ENCODE results near the gene GOLGA2. TPM values are rescaled to one million over a fixed set of nuclear protein-coding genes. Genes with fewer than 3 reads are reported as not detected.

Gene GOLGA2
- total and polyA plus RNA-seq, 2 of the 4 experiments (the other 2 are of a cell fraction): 118 to 146 TPM

DNA sequence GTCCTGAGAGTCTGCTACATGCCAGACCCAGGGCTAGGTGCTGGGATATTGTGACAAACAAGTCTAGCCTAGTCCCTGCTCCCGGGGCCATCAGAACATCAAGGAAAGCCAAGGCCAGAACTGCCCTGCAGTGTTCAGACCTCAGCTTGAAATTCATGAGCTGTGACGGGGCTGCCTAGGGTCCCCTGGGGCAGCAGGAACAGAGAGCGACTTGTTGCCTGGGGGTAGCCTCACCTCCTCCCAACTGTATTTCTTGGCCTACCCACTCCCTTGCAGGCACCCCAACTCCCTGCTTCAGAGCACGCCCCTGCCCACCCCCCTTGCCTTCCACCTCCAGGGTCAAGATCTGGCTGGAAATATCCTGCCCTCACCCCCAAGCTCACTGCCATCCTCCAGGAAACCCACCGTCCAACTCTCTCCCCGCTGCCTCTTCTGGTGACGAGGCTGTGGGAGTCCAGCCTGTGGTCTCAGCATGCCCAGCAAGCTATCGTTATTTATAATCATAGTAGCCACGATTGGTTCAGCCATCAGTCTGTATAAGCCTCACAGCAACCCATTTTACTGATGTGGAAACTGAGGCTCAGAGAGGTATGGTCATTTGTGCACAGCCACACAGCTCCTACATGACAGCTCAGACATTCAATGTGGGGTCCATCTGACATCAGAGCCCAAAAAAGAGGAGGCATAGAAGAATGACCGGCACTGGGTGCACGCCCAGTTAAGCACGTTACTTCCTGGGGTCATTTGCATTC lies 61.9 kb downstream of the GOLGA2 start:
- ChIA-PET POLR2A (ENCODE audit: unreplicated experiment) (no interaction called here), CTCF (no interaction called here)
- ATAC-seq (ENCODE audit: low read depth) (no peak), DNase-seq (no peak)
- no peak overlapping the region for H3K18ac ChIP-seq (ENCODE audit: low read depth, low read length)
- in situ Hi-C loops (cut with MboI; ENCODE audit: low sequenced_read_pairs) (no loop called here), intact Hi-C loops (cut with micrococcal nuclease) (no loop called here), dilution Hi-C loops (cut with HindIII; ENCODE audit: low sequenced_read_pairs, unreplicated experiment) (no loop called here)
- H3K14ac ChIP-seq (replicated peaks; ENCODE audit: low read depth, low read length): no peak overlapping the region
- H3K4me1 ChIP-seq (ENCODE audit: control insufficient read depth, insufficient read depth, low read length): peaks cover 20% of the 10 kb centered on the region
- no peak overlapping the region for H2BK120ac ChIP-seq (ENCODE audit: low read depth, low read length)
- H2AFZ ChIP-seq (replicated peaks; ENCODE audit: low read length, poor library complexity): no peak overlapping the region
- no peak overlapping the region; the same call in 1 of the 2 replicates for H3K4ac ChIP-seq (ENCODE audit: low read depth, low read length)
- no peak overlapping the region for H3K4me3 ChIP-seq (ENCODE audit: insufficient read depth, low read depth, low read length)
- no peak overlapping the region for H3K4me2 ChIP-seq (ENCODE audit: low read depth, low read length)
- H3K9ac ChIP-seq (ENCODE audit: low read depth, low read length): no peak overlapping the region
- peaks cover 13% of the 10 kb centered on the region for H3K9me1 ChIP-seq (ENCODE audit: insufficient read depth, low read length)
- no peaks in the 10 kb centered on the region for H3K9me3 ChIP-seq (ENCODE audit: control insufficient read depth, insufficient read depth, low read length)
- no peak overlapping the region for H3K27ac ChIP-seq (ENCODE audit: insufficient read depth, low read length)
- H2BK15ac ChIP-seq (ENCODE audit: low read depth, low read length): no peak overlapping the region
- 0 out of 2 replicates have a peak, but pooled peaks cover 4% of the 10 kb centered on the region for H4K20me1 ChIP-seq (ENCODE audit: insufficient read depth, low read length)
- H2BK5ac ChIP-seq (ENCODE audit: low read depth, low read length, poor library complexity, severe bottlenecking): no peak overlapping the region
- no peaks in the 10 kb centered on the region; a peak in 1 of 4 replicates for H3K79me1 ChIP-seq (ENCODE audit: low read depth in 1 of 2, low read length in 2 of 2)
- H2AK9ac ChIP-seq (replicated peaks; ENCODE audit: low read depth, low read length, poor library complexity): peak overlapping the region; percentile 43
- H3K36me3 ChIP-seq (ENCODE audit: control insufficient read depth, insufficient read depth, low read length): no peaks in the 10 kb centered on the region; the same call in 1 of the 2 replicates
- 95% methylated on average over 10 of the region's 12 CpGs; no CpG with 5 or more reads in 1 of the 2 experiments for WGBS, 2 experiments (ENCODE audit: extremely low coverage in 2 of 2, insufficient read length in 1 of 2)
- no peak overlapping the region for H4K5ac ChIP-seq (ENCODE audit: low read depth, low read length)
- H2BK20ac ChIP-seq (ENCODE audit: low read depth, low read length): no peak overlapping the region
- H4K8ac ChIP-seq (ENCODE audit: low read depth in 2 of 2, low read length in 2 of 2): no peak overlapping the region
- H3K56ac ChIP-seq (ENCODE audit: extremely low read depth, insufficient read depth, low read length): no peak overlapping the region
- H2AK5ac ChIP-seq (ENCODE audit: low read depth, low read length): peak overlapping the region; percentile 38; the same call in 1 of the 2 replicates
- no peaks in the 10 kb centered on the region for H3K27me3 ChIP-seq (ENCODE audit: control insufficient read depth, insufficient read depth, low read length)
- H4K91ac ChIP-seq (ENCODE audit: insufficient read depth, low read depth, low read length): no peak overlapping the region
- no peak overlapping the region for H3K23ac ChIP-seq (ENCODE audit: low read depth, low read length)
- no TSS peak for BruUV-seq (replicated peaks)
- TF ChIP-seq FOS (IDR thresholded peaks at IDR 0.05; ENCODE audit: low read depth, low read length): no peak
- TF ChIP-seq NFE2L2 (IDR thresholded peaks at IDR 0.05; ENCODE audit: low read depth, low read length): no peak
- no peak for TF ChIP-seq RAD21 (IDR thresholded peaks at IDR 0.05; ENCODE audit: low read length)
- TF ChIP-seq, protein P1, sequence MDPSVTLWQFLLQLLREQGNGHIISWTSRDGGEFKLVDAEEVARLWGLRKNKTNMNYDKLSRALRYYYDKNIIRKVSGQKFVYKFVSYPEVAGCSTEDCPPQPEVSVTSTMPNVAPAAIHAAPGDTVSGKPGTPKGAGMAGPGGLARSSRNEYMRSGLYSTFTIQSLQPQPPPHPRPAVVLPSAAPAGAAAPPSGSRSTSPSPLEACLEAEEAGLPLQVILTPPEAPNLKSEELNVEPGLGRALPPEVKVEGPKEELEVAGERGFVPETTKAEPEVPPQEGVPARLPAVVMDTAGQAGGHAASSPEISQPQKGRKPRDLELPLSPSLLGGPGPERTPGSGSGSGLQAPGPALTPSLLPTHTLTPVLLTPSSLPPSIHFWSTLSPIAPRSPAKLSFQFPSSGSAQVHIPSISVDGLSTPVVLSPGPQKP (IDR thresholded peaks at IDR 0.05; ENCODE audit: borderline replicate concordance, low read depth, low read length): no peak
- no peak for TF ChIP-seq BHLHE40 (IDR thresholded peaks at IDR 0.05; ENCODE audit: low read depth, low read length)
- no peak for TF ChIP-seq SMC3 (IDR thresholded peaks at IDR 0.05; ENCODE audit: low read depth, low read length)
- TF ChIP-seq CHD1 (IDR thresholded peaks at IDR 0.05; ENCODE audit: low read depth, low read length): no peak
- TF ChIP-seq CEBPB (IDR thresholded peaks at IDR 0.05; ENCODE audit: low read depth, low read length): no peak
- TF ChIP-seq MAZ (IDR thresholded peaks at IDR 0.05; ENCODE audit: borderline replicate concordance, low read depth, low read length): no peak
- TF ChIP-seq RFX5 (IDR thresholded peaks at IDR 0.05; ENCODE audit: low read depth, low read length): no peak
- TF ChIP-seq POLR2A (IDR thresholded peaks at IDR 0.05; ENCODE audit: low read depth, low read length): no peak
- TF ChIP-seq MAFK (IDR thresholded peaks at IDR 0.05; ENCODE audit: low read depth, low read length): no peak
- TF ChIP-seq RCOR1 (IDR thresholded peaks at IDR 0.05; ENCODE audit: insufficient replicate concordance, low read length): no peak
- TF ChIP-seq, protein P2, sequence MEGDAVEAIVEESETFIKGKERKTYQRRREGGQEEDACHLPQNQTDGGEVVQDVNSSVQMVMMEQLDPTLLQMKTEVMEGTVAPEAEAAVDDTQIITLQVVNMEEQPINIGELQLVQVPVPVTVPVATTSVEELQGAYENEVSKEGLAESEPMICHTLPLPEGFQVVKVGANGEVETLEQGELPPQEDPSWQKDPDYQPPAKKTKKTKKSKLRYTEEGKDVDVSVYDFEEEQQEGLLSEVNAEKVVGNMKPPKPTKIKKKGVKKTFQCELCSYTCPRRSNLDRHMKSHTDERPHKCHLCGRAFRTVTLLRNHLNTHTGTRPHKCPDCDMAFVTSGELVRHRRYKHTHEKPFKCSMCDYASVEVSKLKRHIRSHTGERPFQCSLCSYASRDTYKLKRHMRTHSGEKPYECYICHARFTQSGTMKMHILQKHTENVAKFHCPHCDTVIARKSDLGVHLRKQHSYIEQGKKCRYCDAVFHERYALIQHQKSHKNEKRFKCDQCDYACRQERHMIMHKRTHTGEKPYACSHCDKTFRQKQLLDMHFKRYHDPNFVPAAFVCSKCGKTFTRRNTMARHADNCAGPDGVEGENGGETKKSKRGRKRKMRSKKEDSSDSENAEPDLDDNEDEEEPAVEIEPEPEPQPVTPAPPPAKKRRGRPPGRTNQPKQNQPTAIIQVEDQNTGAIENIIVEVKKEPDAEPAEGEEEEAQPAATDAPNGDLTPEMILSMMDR (conservative IDR thresholded peaks at IDR 0.05; ENCODE audit: low read depth, low read length): no peak
- TF ChIP-seq, protein P3, sequence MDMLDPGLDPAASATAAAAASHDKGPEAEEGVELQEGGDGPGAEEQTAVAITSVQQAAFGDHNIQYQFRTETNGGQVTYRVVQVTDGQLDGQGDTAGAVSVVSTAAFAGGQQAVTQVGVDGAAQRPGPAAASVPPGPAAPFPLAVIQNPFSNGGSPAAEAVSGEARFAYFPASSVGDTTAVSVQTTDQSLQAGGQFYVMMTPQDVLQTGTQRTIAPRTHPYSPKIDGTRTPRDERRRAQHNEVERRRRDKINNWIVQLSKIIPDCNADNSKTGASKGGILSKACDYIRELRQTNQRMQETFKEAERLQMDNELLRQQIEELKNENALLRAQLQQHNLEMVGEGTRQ (IDR thresholded peaks at IDR 0.05; ENCODE audit: low read depth, low read length): no peak
